HG03103 (cell line): ENCODE data around the gene EPHB6.

Experiments
- ATAC-seq: cut with Tn5 transposase; IDR thresholded peaks from one replicate; pipeline ENCODE4 v1.9.1; 2021; ENCODE audit warnings: low read depth; ENCODE audit not compliant: unreplicated experiment

The EPHB6 gene

GRCh38 chr7:142832417-142832816 is 22.5 kb upstream of the EPHB6 start:
- ATAC-seq, result no peak

DNA sequence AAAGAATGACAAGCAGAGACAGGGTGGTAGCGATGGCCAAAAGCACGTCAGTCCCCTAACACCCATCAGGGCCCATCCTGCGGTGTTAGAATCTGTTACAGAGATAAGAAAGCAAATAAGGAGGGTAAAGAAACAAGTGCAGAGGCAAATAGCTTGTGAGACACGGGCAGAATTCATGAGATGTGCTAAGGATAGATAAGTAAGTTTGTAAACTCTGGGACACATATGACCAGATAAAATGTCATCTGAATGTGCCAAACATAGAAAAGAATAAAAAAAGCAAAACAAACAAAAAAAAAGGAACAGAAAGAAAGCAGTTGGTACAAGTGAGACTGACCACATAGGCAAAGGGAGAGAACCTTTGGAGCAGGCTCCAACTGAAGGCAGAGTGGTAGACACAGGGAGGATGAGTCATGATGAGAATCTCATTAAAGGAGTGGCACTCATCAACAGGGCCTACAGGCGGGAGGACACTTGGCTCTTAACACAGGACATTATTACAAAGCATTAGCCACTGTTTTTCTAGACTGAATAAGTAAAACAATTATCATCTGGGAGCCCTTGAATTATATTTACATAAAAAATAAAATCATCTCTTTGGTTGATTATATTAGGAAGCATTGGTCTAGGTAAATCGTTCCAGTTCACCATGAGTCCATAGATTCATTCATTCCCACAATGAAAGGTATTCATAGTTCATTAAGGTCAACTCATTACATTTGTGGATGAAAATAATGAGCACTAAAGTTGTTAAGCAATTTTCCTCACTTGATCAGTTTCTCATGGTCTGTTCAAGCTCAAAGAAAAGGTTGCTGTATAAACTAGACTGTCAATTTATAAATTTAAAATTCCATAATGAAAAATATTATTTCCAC is 21.5 kb upstream of the EPHB6 start:
- peak; percentile 48 for ATAC-seq

DNA sequence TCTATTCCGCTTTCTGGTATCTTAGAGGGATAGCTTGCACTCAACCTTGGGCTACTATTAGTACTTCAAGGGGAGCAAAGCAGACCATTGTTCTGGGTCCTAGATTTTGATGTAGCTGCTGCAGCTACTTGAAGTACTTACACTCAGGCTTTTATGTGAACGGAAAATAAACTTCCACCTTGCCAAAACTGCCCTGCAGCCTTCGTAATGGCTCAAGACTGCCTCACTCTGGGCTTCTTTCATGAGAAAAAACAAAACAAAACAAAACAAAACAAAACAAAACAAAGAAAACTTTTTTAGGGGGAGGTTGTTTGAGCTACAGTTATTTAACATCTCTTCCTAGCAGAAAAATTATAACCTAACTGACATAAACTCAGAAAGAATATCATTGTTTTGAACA is 19.4 kb upstream of the EPHB6 start:
- ATAC-seq, result no peak

DNA sequence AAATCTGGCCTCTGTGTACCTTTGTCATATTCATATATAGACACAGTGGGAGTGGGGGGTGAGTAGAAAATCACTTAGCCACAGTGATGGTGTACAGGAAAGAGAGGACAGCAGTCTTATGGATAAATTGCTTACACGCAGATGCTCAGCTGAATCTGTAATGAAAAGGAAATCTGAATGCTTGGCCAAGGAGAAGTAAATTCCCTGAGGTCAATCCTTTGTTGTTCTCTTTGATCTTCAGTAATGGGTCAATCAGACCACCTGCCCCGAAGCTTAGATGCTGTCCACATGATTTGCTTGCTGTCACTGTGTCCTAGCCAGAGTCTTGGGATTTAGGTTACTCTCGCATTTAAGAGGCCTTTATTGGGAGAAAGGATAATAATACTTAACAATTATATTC is 18.4 kb upstream of the EPHB6 start:
- no peak for ATAC-seq

- no peak for ATAC-seq
These were observed 16.2 kb upstream of the EPHB6 start for GRCh38 chr7:142838461-142839213.

DNA sequence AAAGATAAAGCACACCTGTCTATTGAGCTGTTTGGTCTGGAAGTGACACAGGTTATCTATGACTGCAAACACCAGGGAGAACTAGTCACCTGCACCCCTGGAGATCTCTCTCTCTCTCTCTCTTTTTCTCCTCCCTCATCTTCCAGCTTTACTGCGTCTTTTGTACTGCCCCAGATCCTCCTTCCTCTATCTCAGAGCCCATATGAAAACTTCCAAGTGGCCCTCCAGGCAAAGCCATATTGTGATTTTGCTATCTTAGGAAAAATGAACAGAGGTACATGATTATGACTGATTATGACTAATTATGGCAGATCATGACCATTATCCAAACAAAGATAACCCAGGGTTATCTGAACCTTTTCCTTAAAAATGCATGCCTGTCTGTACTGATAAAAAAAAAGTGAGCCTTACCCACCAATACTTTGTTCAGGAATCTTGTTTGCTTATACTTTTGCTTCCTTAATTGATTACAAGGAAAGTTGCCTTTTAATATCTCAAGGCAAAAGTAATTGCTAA is 12.6 kb upstream of the EPHB6 start:
- no peak for ATAC-seq

- no peak for ATAC-seq
These were observed 7.5 kb upstream of the EPHB6 start for GRCh38 chr7:142847353-142847752.

GRCh38 chr7:142851269-142851668 is 3.6 kb upstream of the EPHB6 start:
- ATAC-seq, result no peak

DNA sequence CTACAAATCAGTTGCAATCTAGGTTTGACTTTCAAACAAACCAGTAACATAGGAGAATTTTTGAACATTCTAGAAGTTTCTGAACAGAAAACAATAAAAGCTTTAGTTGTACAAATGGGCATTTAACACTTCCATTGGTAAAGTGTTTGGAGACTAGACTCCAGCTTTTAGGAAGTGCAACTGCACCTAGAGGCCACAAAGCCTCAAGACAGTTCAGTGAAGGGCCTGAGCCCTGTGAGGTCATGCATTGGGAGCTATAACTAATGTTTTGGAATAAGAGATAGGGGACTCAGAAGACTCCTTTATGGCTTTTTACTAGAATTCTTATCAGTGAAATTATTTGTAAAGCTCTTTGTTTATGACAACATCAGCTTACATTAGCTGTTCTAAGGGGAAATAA is 3.0 kb upstream of the EPHB6 start:
- no peak for ATAC-seq

GRCh38 chr7:142853739-142854371 is 1.0 kb upstream of the EPHB6 start:
- ATAC-seq, result peak; percentile 69

- peak; percentile 10 for ATAC-seq
These were observed 353 bp downstream of the EPHB6 start for GRCh38 chr7:142855114-142855743.

GRCh38 chr7:142855756-142856564 is 1.1 kb downstream of the EPHB6 start:
- no peak for ATAC-seq

GRCh38 chr7:142856565-142857245 is 1.8 kb downstream of the EPHB6 start:
- ATAC-seq, result no peak

GRCh38 chr7:142857625-142858024 is 2.7 kb downstream of the EPHB6 start:
- no peak for ATAC-seq

DNA sequence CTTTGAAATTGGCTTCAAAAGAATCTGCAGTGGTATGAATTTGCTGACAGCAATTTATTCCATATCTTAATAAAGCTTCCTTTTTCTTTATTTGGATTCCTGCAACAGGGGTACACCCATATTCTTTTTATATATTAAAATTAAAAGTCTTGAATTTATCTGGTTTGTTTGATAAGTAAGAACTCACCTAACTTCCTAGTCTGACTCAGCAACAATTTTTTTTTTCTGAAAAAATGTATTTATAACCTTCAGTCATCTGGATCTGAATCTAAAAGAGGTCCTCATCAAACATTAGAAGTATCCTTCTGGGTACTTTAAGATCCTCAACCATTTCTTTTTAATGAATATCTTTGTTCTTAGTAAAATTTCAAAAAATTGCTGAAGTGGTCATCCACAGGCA is 4.5 kb downstream of the EPHB6 start:
- no peak for ATAC-seq

- ATAC-seq, result no peak
These were observed 5.0 kb downstream of the EPHB6 start for GRCh38 chr7:142859829-142860228.

GRCh38 chr7:142860968-142861367 is 6.1 kb downstream of the EPHB6 start:
- no peak for ATAC-seq

DNA sequence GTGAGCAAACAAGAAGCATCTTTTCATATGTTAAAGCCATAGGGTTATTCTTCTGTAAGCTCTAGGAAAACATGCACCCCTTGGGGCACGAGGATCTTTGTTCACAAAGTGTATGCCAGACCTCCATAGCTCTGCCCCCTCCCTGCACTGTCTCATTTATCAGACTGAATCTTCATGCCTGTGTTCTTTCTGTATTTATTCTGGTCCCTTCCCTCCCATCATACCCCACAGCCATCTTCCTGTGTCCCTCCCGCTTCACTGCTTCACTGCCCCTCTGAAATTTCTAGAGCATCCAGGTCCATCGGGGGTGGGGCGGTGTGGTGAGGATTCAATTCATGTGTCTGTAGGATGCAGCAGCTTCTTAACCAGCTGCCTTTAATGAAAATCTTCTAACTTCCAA is 7.5 kb downstream of the EPHB6 start:
- no peak for ATAC-seq

- no peak for ATAC-seq
These were observed 8.0 kb downstream of the EPHB6 start for GRCh38 chr7:142862786-142863400.
